IMR-90 (cell line): Measurements from ENCODE around the gene HECTD2. TPM values are rescaled to one million over a fixed set of nuclear protein-coding genes. Genes with fewer than 3 reads are reported as not detected.

Experiments
- ATAC-seq: fragments of 200-7000 bp; cut with Tn5 transposase; 2 replicates; pipeline ENCODE4 v1.9.1; 2020; ENCODE audit warnings: low read depth, mild to moderate bottlenecking, moderate library complexity
- BruUV-seq: library from RNA; stranded (reverse); fragments of 400-500 nt; replicated peaks from 2 replicates; lab custom pipeline; 2021; lab: Mats Ljungman, UMichigan
- CTCF ChIA-PET: fragments of 300-600 bp; formaldehyde crosslinking; extraction: SDS; loops from one replicate; lab custom pipeline; 2021; ENCODE audit warnings: antibody characterized with exemption; lab: Yijun Ruan, JAX
- POLR2A ChIA-PET: fragments of 300-600 bp; sonication (Branson Sonifier 250); formaldehyde crosslinking; loops from one replicate; lab custom pipeline; 2022; ENCODE audit warnings: antibody characterized with exemption; ENCODE audit not compliant: unreplicated experiment; lab: Charles Lee
- DNase-seq: peaks from one replicate; pipeline ENCODE4 v3.0.0; 2013
- H2AFZ ChIP-seq: replicated peaks from 2 replicates; pipeline ENCODE3; 2013; ENCODE audit warnings: low read length, mild to moderate bottlenecking; ENCODE audit not compliant: poor library complexity
- H2AK5ac ChIP-seq: 2 replicates; pipeline ENCODE4 v1.6.1; 2013; ENCODE audit warnings: low read depth, low read length, inconsistent platforms
- H2AK9ac ChIP-seq: replicated peaks from 2 replicates; pipeline ENCODE3; 2013; ENCODE audit warnings: mild to moderate bottlenecking, low read depth, low read length, moderate library complexity; ENCODE audit not compliant: poor library complexity
- H2BK120ac ChIP-seq: 2 replicates; pipeline ENCODE4 v1.6.1; 2013; ENCODE audit warnings: low read depth, low read length, inconsistent platforms
- H2BK15ac ChIP-seq: 3 replicates; pipeline ENCODE4 v1.6.1; 2013; ENCODE audit warnings: low read depth, low read length, inconsistent platforms
- H2BK20ac ChIP-seq: 2 replicates; pipeline ENCODE4 v1.6.1; 2013; ENCODE audit warnings: low read depth, mild to moderate bottlenecking, inconsistent platforms, low read length, moderate library complexity
- H2BK5ac ChIP-seq: 2 replicates; pipeline ENCODE4 v1.6.1; 2013; ENCODE audit warnings: mild to moderate bottlenecking, low read depth, low read length, inconsistent platforms; ENCODE audit not compliant: poor library complexity, severe bottlenecking
- H3K14ac ChIP-seq: replicated peaks from 2 replicates; pipeline ENCODE4 v1.6.1; 2013; ENCODE audit warnings: low read depth, low read length, inconsistent platforms
- H3K18ac ChIP-seq: 2 replicates; pipeline ENCODE4 v1.6.1; 2013; ENCODE audit warnings: low read depth, low read length, control low read depth
- H3K23ac ChIP-seq: 2 replicates; pipeline ENCODE4 v1.6.1; 2013; ENCODE audit warnings: low read depth, low read length, inconsistent platforms
- H3K27ac ChIP-seq: 2 replicates; pipeline ENCODE4 v1.5.1; 2013; ENCODE audit warnings: mild to moderate bottlenecking, control low read depth, low read length; ENCODE audit not compliant: insufficient read depth
- H3K27me3 ChIP-seq: 2 replicates; pipeline ENCODE4 v1.6.1; 2013; ENCODE audit warnings: low read length; ENCODE audit not compliant: control insufficient read depth, insufficient read depth
- H3K36me3 ChIP-seq: 2 replicates; pipeline ENCODE4 v1.6.1; 2013; ENCODE audit warnings: low read length, mixed read lengths; ENCODE audit not compliant: control insufficient read depth, insufficient read depth
- H3K4ac ChIP-seq: 2 replicates; pipeline ENCODE4 v1.6.1; 2013; ENCODE audit warnings: low read depth, low read length, inconsistent platforms
- H3K4me1 ChIP-seq: 2 replicates; pipeline ENCODE4 v1.6.1; 2013; ENCODE audit warnings: low read length, mixed read lengths; ENCODE audit not compliant: control insufficient read depth, insufficient read depth
- H3K4me2 ChIP-seq: 2 replicates; pipeline ENCODE4 v1.6.1; 2013; ENCODE audit warnings: low read depth, mild to moderate bottlenecking, control low read depth, low read length, moderate library complexity
- H3K4me3 ChIP-seq: 2 replicates; pipeline ENCODE4 v1.5.1; 2013; ENCODE audit warnings: low read depth, mild to moderate bottlenecking, control low read depth, low read length, moderate library complexity; ENCODE audit not compliant: insufficient read depth
- H3K56ac ChIP-seq: 2 replicates; pipeline ENCODE4 v1.6.1; 2013; ENCODE audit warnings: low read length, inconsistent platforms; ENCODE audit not compliant: insufficient read depth; ENCODE audit errors: extremely low read depth
- H3K79me1 ChIP-seq, 2 experiments: 2 replicates each; pipeline ENCODE4 v1.6.1; 2013; ENCODE audit warnings: low read length in 2 of 2, inconsistent platforms in 1 of 2, low read depth in 1 of 2
- H3K9ac ChIP-seq: 2 replicates; pipeline ENCODE4 v1.6.1; 2013; ENCODE audit warnings: low read depth, low read length, control low read depth
- H3K9me1 ChIP-seq: 2 replicates; pipeline ENCODE4 v1.6.1; 2013; ENCODE audit warnings: low read length, inconsistent platforms; ENCODE audit not compliant: insufficient read depth
- H3K9me3 ChIP-seq: 2 replicates; pipeline ENCODE4 v1.6.1; 2013; ENCODE audit warnings: low read length; ENCODE audit not compliant: control insufficient read depth, insufficient read depth
- H4K20me1 ChIP-seq: 2 replicates; pipeline ENCODE4 v1.6.1; 2013; ENCODE audit warnings: low read length, inconsistent platforms; ENCODE audit not compliant: insufficient read depth
- H4K5ac ChIP-seq: 2 replicates; pipeline ENCODE4 v1.6.1; 2013; ENCODE audit warnings: mild to moderate bottlenecking, low read depth, low read length, control low read depth
- H4K8ac ChIP-seq, 2 experiments: 2 replicates each; pipeline ENCODE4 v1.6.1; 2013; ENCODE audit warnings: low read depth in 2 of 2, low read length in 2 of 2, control low read depth in 1 of 2, inconsistent platforms in 1 of 2
- H4K91ac ChIP-seq: 2 replicates; pipeline ENCODE4 v1.6.1; 2013; ENCODE audit warnings: low read depth, low read length, inconsistent platforms; ENCODE audit not compliant: insufficient read depth
- BHLHE40 ChIP-seq: fragments of 150-350 bp; IDR thresholded peaks from 2 replicates; pipeline ENCODE4 v1.6.1; 2016; ENCODE audit warnings: mild to moderate bottlenecking, low read depth, low read length
- CEBPB ChIP-seq: IDR thresholded peaks from 2 replicates; pipeline ENCODE4 v1.6.1; 2012; ENCODE audit warnings: low read depth, low read length, improper control_type of control experiment
- CHD1 ChIP-seq: IDR thresholded peaks from 2 replicates; pipeline ENCODE4 v1.6.1; 2012; ENCODE audit warnings: low read depth, low read length, improper control_type of control experiment
- MAFK ChIP-seq: IDR thresholded peaks from 2 replicates; pipeline ENCODE4 v1.6.1; 2012; ENCODE audit warnings: low read depth, low read length, improper control_type of control experiment
- MAZ ChIP-seq: IDR thresholded peaks from 2 replicates; pipeline ENCODE4 v1.6.1; 2012; ENCODE audit warnings: low read depth, mild to moderate bottlenecking, low read length, improper control_type of control experiment, moderate library complexity, borderline replicate concordance
- MXI1 ChIP-seq: IDR thresholded peaks from 2 replicates; pipeline ENCODE4 v1.6.1; 2012; ENCODE audit warnings: low read depth, mild to moderate bottlenecking, low read length, moderate library complexity, borderline replicate concordance
- NFE2L2 ChIP-seq: fragments of 150-350 bp; IDR thresholded peaks from 2 replicates; pipeline ENCODE4 v1.6.1; 2016; ENCODE audit warnings: low read depth, mild to moderate bottlenecking, low read length
- POLR2A ChIP-seq: IDR thresholded peaks from 2 replicates; pipeline ENCODE4 v1.6.1; 2012; ENCODE audit warnings: mild to moderate bottlenecking, low read depth, low read length
- dilution Hi-C: fragments of 300-500 bp; cut with HindIII; formaldehyde crosslinking; loops from one replicate; pipeline ENCODE4 v1.14.3; 2018; ENCODE audit warnings: low sequenced_read_pairs; ENCODE audit not compliant: unreplicated experiment
- in situ Hi-C: fragments of 300-500 bp; cut with MboI; formaldehyde crosslinking; loops from 3 replicates; pipeline ENCODE4 v1.14.3; 2019; ENCODE audit warnings: low sequenced_read_pairs, inconsistent platforms, mixed read lengths
- intact Hi-C: fragments of 100-400 bp; cut with micrococcal nuclease; formaldehyde crosslinking; loops from 2 replicates; pipeline ENCODE4 v1.10.0; 2022
- polyA plus RNA-seq, 3 experiments: library from polyadenylated mRNA; depleted of rRNA; stranded (reverse); fragments of >200 nt; gene quantifications; 2 replicates each; pipeline ENCODE4 v1.2.3, GENCODE V29; 2012; ENCODE audit warnings: low replicate concordance in 1 of 3
- total RNA-seq: library from RNA; depleted of rRNA; stranded (reverse); fragments of >200 nt; gene quantifications from 2 replicates; pipeline ENCODE4 v1.2.3, GENCODE V29; 2012
- TF ChIP-seq, protein P1 (sequence below): fragments of 150-350 bp; IDR thresholded peaks from 2 replicates; pipeline ENCODE4 v1.6.1; 2017; ENCODE audit warnings: mild to moderate bottlenecking, antibody characterized with exemption, low read length, low read depth

HECTD2 gene
- total and polyA plus RNA-seq, 2 of the 4 experiments (the other 2 are of a cell fraction): 5.2 to 5.9 TPM

DNA sequence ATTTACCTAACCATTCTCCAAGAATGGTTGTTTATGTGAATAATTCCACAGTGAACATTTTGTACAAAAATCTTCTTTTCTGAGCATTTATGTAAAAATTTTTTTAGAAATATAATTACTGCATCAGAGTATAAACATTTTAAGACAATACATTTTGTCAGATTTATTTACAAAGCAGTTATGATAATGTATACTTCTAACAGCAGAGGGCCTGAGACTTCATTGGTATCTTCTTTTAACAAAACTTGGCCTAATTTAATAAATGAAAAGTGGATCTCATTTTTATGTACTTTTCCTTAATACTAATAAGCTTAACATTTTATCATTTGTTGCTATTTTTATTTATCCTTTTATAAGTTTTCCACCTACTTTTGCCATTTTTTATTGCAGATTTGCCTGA lies 69.4 kb downstream of the HECTD2 start:
- peaks cover 2% of the 10 kb centered on the region; the same call in 1 of the 2 replicates for H3K36me3 ChIP-seq
- peaks cover 3% of the 10 kb centered on the region; the same call in 1 of the 2 replicates for H3K9me1 ChIP-seq
- BruUV-seq: no TSS peak
- H2BK5ac ChIP-seq: no peak overlapping the region
- H3K4me2 ChIP-seq: no peak overlapping the region
- dilution Hi-C loops (no loop called here), intact Hi-C loops (no loop called here), in situ Hi-C loops (no loop called here)
- H3K9me3 ChIP-seq: no peaks in the 10 kb centered on the region
- H2AFZ ChIP-seq: no peak overlapping the region
- H2BK15ac ChIP-seq: no peak overlapping the region
- DNase-seq (no peak), ATAC-seq (no peak)
- H3K27ac ChIP-seq: no peak overlapping the region
- H3K18ac ChIP-seq: no peak overlapping the region
- H4K20me1 ChIP-seq: no peaks in the 10 kb centered on the region
- ChIA-PET CTCF (no interaction called here), POLR2A (no interaction called here)
- H3K4me1 ChIP-seq: peaks cover 3% of the 10 kb centered on the region
- H2AK5ac ChIP-seq: no peak overlapping the region
- H2BK20ac ChIP-seq: no peak overlapping the region
- H2BK120ac ChIP-seq: no peak overlapping the region
- no peaks in the 10 kb centered on the region for H3K79me1 ChIP-seq
- no peak overlapping the region for H4K5ac ChIP-seq
- H3K56ac ChIP-seq: no peak overlapping the region
- H4K91ac ChIP-seq: no peak overlapping the region
- no peak overlapping the region for H3K14ac ChIP-seq
- H2AK9ac ChIP-seq: no peak overlapping the region
- no peak overlapping the region for H3K23ac ChIP-seq
- H4K8ac ChIP-seq: no peak overlapping the region; a peak in 1 of 4 replicates
- TF ChIP-seq CHD1 (no peak), MAFK (no peak), MXI1 (no peak), CEBPB (no peak), MAZ (no peak), POLR2A (no peak), NFE2L2 (no peak), BHLHE40 (no peak)
- TF ChIP-seq, protein P1, sequence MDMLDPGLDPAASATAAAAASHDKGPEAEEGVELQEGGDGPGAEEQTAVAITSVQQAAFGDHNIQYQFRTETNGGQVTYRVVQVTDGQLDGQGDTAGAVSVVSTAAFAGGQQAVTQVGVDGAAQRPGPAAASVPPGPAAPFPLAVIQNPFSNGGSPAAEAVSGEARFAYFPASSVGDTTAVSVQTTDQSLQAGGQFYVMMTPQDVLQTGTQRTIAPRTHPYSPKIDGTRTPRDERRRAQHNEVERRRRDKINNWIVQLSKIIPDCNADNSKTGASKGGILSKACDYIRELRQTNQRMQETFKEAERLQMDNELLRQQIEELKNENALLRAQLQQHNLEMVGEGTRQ: no peak
- H3K4me3 ChIP-seq: no peak overlapping the region
- H3K9ac ChIP-seq: no peak overlapping the region
- H3K4ac ChIP-seq: no peak overlapping the region
- H3K27me3 ChIP-seq: no peaks in the 10 kb centered on the region
